Left ventricle myocardium superior (tissue), 1 donor: ENCODE results near the gene KCNQ1. TPM values are rescaled to one million over a fixed set of nuclear protein-coding genes. Genes with fewer than 3 reads are reported as not detected.

Source experiments
- ATAC-seq: fragments of 200-7000 bp; cut with Tn5 transposase; one replicate; pipeline ENCODE4 v1.9.1; 2020; ENCODE audit warnings: mild to moderate bottlenecking, moderate library complexity
- DNase-seq: peaks from one replicate; pipeline ENCODE4 v3.0.0-alpha.2; 2020
- intact Hi-C: fragments of 100-400 bp; cut with micrococcal nuclease; formaldehyde crosslinking; loops from one replicate; pipeline ENCODE4 v1.11.0; 2022
- total RNA-seq: library from RNA; stranded (reverse); fragmentation: NEBNext Ultra II Directional; extraction: Animal tissue kit (Norgen Biotek cat#: 25700); gene quantifications from one replicate; pipeline ENCODE4 v1.2.1, GENCODE V29; 2021
- donor health status: DM: no; HTN: yes; CAD: no; lungs with severe emphysema.

KCNQ1 gene
- total RNA-seq, 1 donor from 2014 or later: 49.7 TPM

- intact Hi-C loops: no loop called here
- ATAC-seq (no peak), DNase-seq (no peak)
Measured at GRCh38 chr11:2858995-2859698, 414.3 kb downstream of the KCNQ1 start.

- DNase-seq (no peak), ATAC-seq (no peak)
- intact Hi-C loops: no loop called here
Measured at GRCh38 chr11:2859699-2860037, 414.9 kb downstream of the KCNQ1 start.

- no peak for DNase-seq
- intact Hi-C loops: no loop called here
- ATAC-seq: no peak
Measured at GRCh38 chr11:2860636-2861035, 415.8 kb downstream of the KCNQ1 start.

GRCh38 chr11:2862395-2863275 is 417.8 kb downstream of the KCNQ1 start:
- intact Hi-C loops: no loop called here
- ATAC-seq (peak; percentile 60), DNase-seq (no peak)

GRCh38 chr11:2863276-2863618 is 418.4 kb downstream of the KCNQ1 start:
- ATAC-seq (no peak), DNase-seq (no peak)
- intact Hi-C loops: no loop called here

GRCh38 chr11:2864901-2865300 is 420.1 kb downstream of the KCNQ1 start:
- ATAC-seq (peak; percentile 22), DNase-seq (no peak)
- intact Hi-C loops: no loop called here

GRCh38 chr11:2865922-2866577 is 421.2 kb downstream of the KCNQ1 start:
- intact Hi-C loops: no loop called here
- no peak for DNase-seq
- no peak for ATAC-seq

- DNase-seq (no peak), ATAC-seq (no peak)
- intact Hi-C loops: no loop called here
Measured at GRCh38 chr11:2867142-2867541, 422.3 kb downstream of the KCNQ1 start.

GRCh38 chr11:2867722-2868505 is 423.1 kb downstream of the KCNQ1 start:
- ATAC-seq (no peak), DNase-seq (no peak)
- intact Hi-C loops: no loop called here

- intact Hi-C loops: no loop called here
- ATAC-seq: no peak
- DNase-seq: no peak
Measured at GRCh38 chr11:2868506-2869133, 423.8 kb downstream of the KCNQ1 start.

- no peak for DNase-seq
Measured at GRCh38 chr11:2869134-2869526, 424.3 kb downstream of the KCNQ1 start.

GRCh38 chr11:2869561-2870427 is 425.0 kb downstream of the KCNQ1 start:
- intact Hi-C loops: no loop called here
- DNase-seq (no peak), ATAC-seq (no peak)

More at GRCh38 chr11:2869134-2869526, 424.3 kb downstream of the KCNQ1 start:
- intact Hi-C loops: no loop called here
- no peak for ATAC-seq

GRCh38 chr11:2870460-2870859 is 425.7 kb downstream of the KCNQ1 start:
- intact Hi-C loops: no loop called here
- DNase-seq (no peak), ATAC-seq (no peak)

- DNase-seq: no peak
Measured at GRCh38 chr11:2870969-2871680, 426.3 kb downstream of the KCNQ1 start.

GRCh38 chr11:2874963-2875362 is 430.2 kb downstream of the KCNQ1 start:
- DNase-seq: no peak
- no peak for ATAC-seq
- intact Hi-C loops: no loop called here

More at GRCh38 chr11:2870969-2871680, 426.3 kb downstream of the KCNQ1 start:
- ATAC-seq: no peak
- intact Hi-C loops: no loop called here

GRCh38 chr11:2877474-2877873 is 432.7 kb downstream of the KCNQ1 start:
- intact Hi-C loops: no loop called here
- no peak for DNase-seq
- peak; percentile 51 for ATAC-seq

GRCh38 chr11:2878782-2879181 is 434.0 kb downstream of the KCNQ1 start:
- ATAC-seq (no peak), DNase-seq (no peak)
- intact Hi-C loops: no loop called here

GRCh38 chr11:2880646-2881045 is 435.8 kb downstream of the KCNQ1 start:
- intact Hi-C loops: no loop called here
- DNase-seq (no peak), ATAC-seq (no peak)
